Panc1 (cell line): ENCODE results near the gene MRC2.

Experiments used
- POLR2AphosphoS5 ChIP-seq: IDR thresholded peaks from 2 replicates; pipeline ENCODE4 v1.6.1; 2012; ENCODE audit warnings: mild to moderate bottlenecking, low read depth, low read length, moderate library complexity
- SIN3A ChIP-seq: IDR thresholded peaks from 2 replicates; pipeline ENCODE4 v1.6.1; 2012; ENCODE audit warnings: low read depth, mild to moderate bottlenecking, low read length, moderate library complexity, borderline replicate concordance; ENCODE audit not compliant: insufficient read depth
- TCF7L2 ChIP-seq: IDR thresholded peaks from 2 replicates; pipeline ENCODE4 v1.6.1; 2011; ENCODE audit warnings: mild to moderate bottlenecking, low read depth, low read length, inconsistent platforms
- TF ChIP-seq, protein P1 (sequence below): fragments of 450-650 bp; IDR thresholded peaks from 2 replicates; pipeline ENCODE4 v1.5.1; 2017; ENCODE audit warnings: mild to moderate bottlenecking
- TF ChIP-seq, protein P2 (sequence below), 2 experiments: IDR thresholded peaks; 2 replicates each; pipeline ENCODE4 v1.6.1; 2011 to 2012; ENCODE audit warnings: low read depth in 2 of 2, control low read depth in 1 of 2, low read length in 1 of 2, mild to moderate bottlenecking in 1 of 2, moderate library complexity in 1 of 2; ENCODE audit not compliant: insufficient read depth in 1 of 2

DNA sequence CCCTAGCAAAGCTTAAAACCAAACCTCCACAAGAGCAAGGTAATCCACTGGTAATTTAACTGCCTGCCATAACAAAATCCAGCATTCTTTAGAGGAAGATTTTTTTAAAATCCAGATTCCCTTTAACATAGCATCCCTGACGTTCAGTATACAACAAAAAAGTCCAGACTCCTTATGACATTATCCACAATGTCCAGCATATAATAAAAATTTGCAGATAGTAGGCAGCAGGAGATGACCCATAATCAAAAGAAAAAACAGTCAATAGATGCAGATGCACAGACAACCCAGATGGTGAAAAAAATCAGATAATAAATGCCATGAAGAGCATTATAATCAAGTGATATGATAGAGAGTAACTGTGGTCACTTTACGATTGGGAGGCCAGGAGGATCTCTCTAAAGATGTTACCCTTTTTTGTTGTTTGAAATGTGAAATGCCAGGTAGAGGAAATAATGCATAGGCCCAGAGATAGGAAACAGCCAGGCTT is 33.2 kb downstream of the MRC2 start:
- TF ChIP-seq POLR2AphosphoS5 (no peak), SIN3A (no peak), TCF7L2 (no peak)
- TF ChIP-seq, protein P1, sequence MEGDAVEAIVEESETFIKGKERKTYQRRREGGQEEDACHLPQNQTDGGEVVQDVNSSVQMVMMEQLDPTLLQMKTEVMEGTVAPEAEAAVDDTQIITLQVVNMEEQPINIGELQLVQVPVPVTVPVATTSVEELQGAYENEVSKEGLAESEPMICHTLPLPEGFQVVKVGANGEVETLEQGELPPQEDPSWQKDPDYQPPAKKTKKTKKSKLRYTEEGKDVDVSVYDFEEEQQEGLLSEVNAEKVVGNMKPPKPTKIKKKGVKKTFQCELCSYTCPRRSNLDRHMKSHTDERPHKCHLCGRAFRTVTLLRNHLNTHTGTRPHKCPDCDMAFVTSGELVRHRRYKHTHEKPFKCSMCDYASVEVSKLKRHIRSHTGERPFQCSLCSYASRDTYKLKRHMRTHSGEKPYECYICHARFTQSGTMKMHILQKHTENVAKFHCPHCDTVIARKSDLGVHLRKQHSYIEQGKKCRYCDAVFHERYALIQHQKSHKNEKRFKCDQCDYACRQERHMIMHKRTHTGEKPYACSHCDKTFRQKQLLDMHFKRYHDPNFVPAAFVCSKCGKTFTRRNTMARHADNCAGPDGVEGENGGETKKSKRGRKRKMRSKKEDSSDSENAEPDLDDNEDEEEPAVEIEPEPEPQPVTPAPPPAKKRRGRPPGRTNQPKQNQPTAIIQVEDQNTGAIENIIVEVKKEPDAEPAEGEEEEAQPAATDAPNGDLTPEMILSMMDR = no peak
- TF ChIP-seq, protein P2, sequence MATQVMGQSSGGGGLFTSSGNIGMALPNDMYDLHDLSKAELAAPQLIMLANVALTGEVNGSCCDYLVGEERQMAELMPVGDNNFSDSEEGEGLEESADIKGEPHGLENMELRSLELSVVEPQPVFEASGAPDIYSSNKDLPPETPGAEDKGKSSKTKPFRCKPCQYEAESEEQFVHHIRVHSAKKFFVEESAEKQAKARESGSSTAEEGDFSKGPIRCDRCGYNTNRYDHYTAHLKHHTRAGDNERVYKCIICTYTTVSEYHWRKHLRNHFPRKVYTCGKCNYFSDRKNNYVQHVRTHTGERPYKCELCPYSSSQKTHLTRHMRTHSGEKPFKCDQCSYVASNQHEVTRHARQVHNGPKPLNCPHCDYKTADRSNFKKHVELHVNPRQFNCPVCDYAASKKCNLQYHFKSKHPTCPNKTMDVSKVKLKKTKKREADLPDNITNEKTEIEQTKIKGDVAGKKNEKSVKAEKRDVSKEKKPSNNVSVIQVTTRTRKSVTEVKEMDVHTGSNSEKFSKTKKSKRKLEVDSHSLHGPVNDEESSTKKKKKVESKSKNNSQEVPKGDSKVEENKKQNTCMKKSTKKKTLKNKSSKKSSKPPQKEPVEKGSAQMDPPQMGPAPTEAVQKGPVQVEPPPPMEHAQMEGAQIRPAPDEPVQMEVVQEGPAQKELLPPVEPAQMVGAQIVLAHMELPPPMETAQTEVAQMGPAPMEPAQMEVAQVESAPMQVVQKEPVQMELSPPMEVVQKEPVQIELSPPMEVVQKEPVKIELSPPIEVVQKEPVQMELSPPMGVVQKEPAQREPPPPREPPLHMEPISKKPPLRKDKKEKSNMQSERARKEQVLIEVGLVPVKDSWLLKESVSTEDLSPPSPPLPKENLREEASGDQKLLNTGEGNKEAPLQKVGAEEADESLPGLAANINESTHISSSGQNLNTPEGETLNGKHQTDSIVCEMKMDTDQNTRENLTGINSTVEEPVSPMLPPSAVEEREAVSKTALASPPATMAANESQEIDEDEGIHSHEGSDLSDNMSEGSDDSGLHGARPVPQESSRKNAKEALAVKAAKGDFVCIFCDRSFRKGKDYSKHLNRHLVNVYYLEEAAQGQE (IDR thresholded peaks at IDR 0.05; ENCODE audit: insufficient read depth in 1 of 2, low read depth in 2 of 2, low read length in 1 of 2) = no peak
